GM23338 (cell line): ENCODE data around the gene APC. TPM values are rescaled to one million over a fixed set of nuclear protein-coding genes. Genes with fewer than 3 reads are reported as not detected.
"Not testable (repeated sequence)": the region's sequence is repeated elsewhere in the genome, so short reads cannot be mapped to it uniquely, and the experiment has no call there.

ENCODE experiments used
- ATAC-seq: fragments of 200-7000 bp; cut with Tn5 transposase; 3 replicates; pipeline ENCODE4 v1.9.1; 2020
- DNase-seq: peaks from one replicate; pipeline ENCODE4 v3.0.0-alpha.2; 2015; ENCODE audit warnings: low spot score
- H2AFZ ChIP-seq: fragments of 200-600 bp; sonication (generic); 2 replicates; pipeline ENCODE4 v1.8.0; 2016; ENCODE audit warnings: antibody characterized with exemption, mild to moderate bottlenecking, moderate library complexity
- H3F3A ChIP-seq: fragments of 200-600 bp; sonication (generic); replicated peaks from 2 replicates; pipeline ENCODE4 v1.8.0; 2017; ENCODE audit warnings: antibody characterized with exemption, mixed run types, low read depth
- H3K27ac ChIP-seq: fragments of 200-600 bp; sonication (generic); 2 replicates; pipeline ENCODE4 v1.6.1; 2016; ENCODE audit warnings: low read depth
- H3K27me3 ChIP-seq: fragments of 200-600 bp; sonication (generic); 2 replicates; pipeline ENCODE4 v1.8.0; 2016; ENCODE audit warnings: mild to moderate bottlenecking, mixed run types, moderate library complexity; ENCODE audit not compliant: insufficient read depth
- H3K36me3 ChIP-seq: fragments of 200-600 bp; sonication (generic); 2 replicates; pipeline ENCODE4 v1.8.0; 2016; ENCODE audit warnings: mild to moderate bottlenecking; ENCODE audit not compliant: insufficient read depth
- H3K4me1 ChIP-seq: fragments of 200-600 bp; sonication (generic); 2 replicates; pipeline ENCODE4 v1.8.0; 2016; ENCODE audit warnings: mild to moderate bottlenecking, moderate library complexity; ENCODE audit not compliant: insufficient read depth
- H3K4me2 ChIP-seq: fragments of 200-600 bp; sonication (generic); 2 replicates; pipeline ENCODE4 v1.7.1; 2017; ENCODE audit warnings: mixed run types
- H3K4me3 ChIP-seq: fragments of 200-600 bp; sonication (generic); 2 replicates; pipeline ENCODE4 v1.6.1; 2016; ENCODE audit warnings: mixed run types
- H3K79me2 ChIP-seq: fragments of 200-600 bp; sonication (generic); replicated peaks from 2 replicates; pipeline ENCODE4 v1.8.0; 2017; ENCODE audit warnings: mild to moderate bottlenecking; ENCODE audit not compliant: insufficient read depth
- H3K9me2 ChIP-seq: fragments of 200-600 bp; sonication (generic); 2 replicates; pipeline ENCODE4 v1.8.0; 2017; ENCODE audit not compliant: insufficient read depth
- H4K20me1 ChIP-seq: fragments of 200-600 bp; sonication (generic); replicated peaks from 2 replicates; pipeline ENCODE4 v1.8.0; 2017; ENCODE audit warnings: mild to moderate bottlenecking; ENCODE audit not compliant: insufficient read depth
- H3K27ac Mint-ChIP-seq: 2 replicates; pipeline ENCODE4 v1.8.0; 2020; ENCODE audit warnings: inconsistent platforms, mild to moderate bottlenecking, moderate library complexity, mixed read lengths
- H3K27me3 Mint-ChIP-seq: 3 replicates; pipeline ENCODE4 v1.8.0; 2022; ENCODE audit warnings: low read depth, mild to moderate bottlenecking, moderate library complexity, mixed read lengths, inconsistent platforms; ENCODE audit not compliant: insufficient read depth, poor library complexity
- H3K36me3 Mint-ChIP-seq: 3 replicates; pipeline ENCODE4 v1.8.0; 2021; ENCODE audit warnings: low read depth, mild to moderate bottlenecking, inconsistent platforms, moderate library complexity, mixed read lengths
- H3K4me1 Mint-ChIP-seq: 3 replicates; pipeline ENCODE4 v1.8.0; 2020; ENCODE audit warnings: mild to moderate bottlenecking, inconsistent platforms, mixed read lengths
- H3K4me3 Mint-ChIP-seq: 3 replicates; pipeline ENCODE4 v1.8.0; 2021; ENCODE audit warnings: moderate library complexity, mild to moderate bottlenecking, inconsistent platforms, mixed read lengths
- H3K9me3 Mint-ChIP-seq: 3 replicates; pipeline ENCODE4 v1.8.0; 2020; ENCODE audit warnings: moderate library complexity, mild to moderate bottlenecking, inconsistent platforms, mixed read lengths
- CREB1 ChIP-seq: fragments of 250-450 bp; sonication (Bioruptor Pico); IDR thresholded peaks from 2 replicates; pipeline ENCODE4 v1.5.0; 2020; ENCODE audit warnings: low read depth, mild to moderate bottlenecking, moderate library complexity
- EZH2 ChIP-seq: fragments of 200-600 bp; sonication (generic); IDR thresholded peaks from one replicate; pipeline ENCODE4 v1.8.0; 2017; ENCODE audit warnings: antibody characterized with exemption, mild to moderate bottlenecking, low read depth; ENCODE audit not compliant: unreplicated experiment
- JUNB ChIP-seq: IDR thresholded peaks from one replicate; pipeline ENCODE4 v1.6.1; 2016; ENCODE audit warnings: antibody characterized with exemption; ENCODE audit not compliant: unreplicated experiment
- NANOG ChIP-seq: IDR thresholded peaks from 2 replicates; pipeline ENCODE4 v1.6.1; 2016; ENCODE audit warnings: antibody characterized with exemption, borderline replicate concordance
- POLR2AphosphoS5 ChIP-seq: IDR thresholded peaks from 2 replicates; pipeline ENCODE4 v1.6.1; 2016; ENCODE audit warnings: antibody characterized with exemption, low read depth
- REST ChIP-seq: IDR thresholded peaks from one replicate; pipeline ENCODE4 v1.6.1; 2018; ENCODE audit warnings: antibody characterized with exemption; ENCODE audit not compliant: unreplicated experiment
- STAT1 ChIP-seq: IDR thresholded peaks from one replicate; pipeline ENCODE4 v1.6.1; 2016; ENCODE audit warnings: antibody characterized with exemption; ENCODE audit not compliant: unreplicated experiment
- ZNF114 ChIP-seq: fragments of 250-450 bp; sonication (Bioruptor Pico); IDR thresholded peaks from 2 replicates; pipeline ENCODE4 v1.5.0; 2020; ENCODE audit warnings: mild to moderate bottlenecking, moderate library complexity
- polyA plus RNA-seq: library from polyadenylated mRNA; unstranded; fragments of >200 nt; fragmentation: Nextera tagmentation; extraction: Ambion mirVana; gene quantifications from 2 replicates; pipeline ENCODE4 v1.2.1, GENCODE V29; 2016
- total RNA-seq: library from RNA; depleted of rRNA; stranded (reverse); fragments of >200 nt; shearing (Covaris generic); gene quantifications from 2 replicates; pipeline ENCODE4 v1.2.3, GENCODE V29; 2014
- TF ChIP-seq, protein P1 (sequence below): fragments of 250-450 bp; sonication (Bioruptor Pico); IDR thresholded peaks from 2 replicates; pipeline ENCODE4 v1.5.0; 2020; ENCODE audit warnings: mild to moderate bottlenecking, moderate library complexity
- TF ChIP-seq, protein P2 (sequence below): IDR thresholded peaks from 2 replicates; pipeline ENCODE4 v1.6.1; 2016; ENCODE audit warnings: antibody characterized with exemption

Gene APC
- total and polyA plus RNA-seq, 2 experiments from 2014 or later = 42.4 to 62.9 TPM

DNA sequence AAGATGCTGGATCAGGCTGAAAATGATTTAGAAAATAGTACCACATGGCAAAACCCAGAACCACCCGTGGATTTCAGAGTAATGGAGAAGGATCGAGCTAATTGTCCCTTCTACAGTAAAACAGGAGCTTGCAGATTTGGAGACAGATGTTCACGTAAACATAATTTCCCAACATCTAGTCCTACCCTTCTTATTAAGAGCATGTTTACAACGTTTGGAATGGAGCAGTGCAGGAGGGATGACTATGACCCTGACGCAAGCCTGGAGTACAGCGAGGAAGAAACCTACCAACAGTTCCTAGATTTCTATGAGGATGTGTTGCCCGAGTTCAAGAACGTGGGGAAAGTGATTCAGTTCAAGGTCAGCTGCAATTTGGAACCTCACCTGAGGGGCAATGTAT is 154.4 kb downstream of the APC start:
- DNase-seq, H3K27ac ChIP-seq, H3K27me3 ChIP-seq, H4K20me1 ChIP-seq, H3K27me3 Mint-ChIP-seq, H3K9me3 Mint-ChIP-seq, H3K4me3 Mint-ChIP-seq, ATAC-seq, H3K4me2 ChIP-seq, H3F3A ChIP-seq, H3K9me2 ChIP-seq, H3K36me3 ChIP-seq, H2AFZ ChIP-seq, H3K4me1 Mint-ChIP-seq, H3K27ac Mint-ChIP-seq, H3K79me2 ChIP-seq, H3K4me1 ChIP-seq, H3K4me3 ChIP-seq: not testable (repeated sequence)
- H3K36me3 Mint-ChIP-seq = peaks cover 30% of the 10 kb centered on the region

- no peak overlapping the region for H3K27ac ChIP-seq
- Mint-ChIP-seq H3K36me3 (peaks cover 37% of the 10 kb centered on the region), H3K4me3 (no peak overlapping the region), H3K27me3 (no peaks in the 10 kb centered on the region), H3K9me3 (no peaks in the 10 kb centered on the region), H3K4me1 (no peaks in the 10 kb centered on the region), H3K27ac (peak overlapping the region; percentile 20; the same call in 1 of the 2 replicates)
- TF ChIP-seq NANOG (no peak), ZNF114 (CRISPR knock-in tag) (no peak), EZH2 (no peak), CREB1 (CRISPR knock-in tag) (no peak), POLR2AphosphoS5 (no peak), STAT1 (no peak), JUNB (no peak), REST (no peak)
- TF ChIP-seq, protein P1, sequence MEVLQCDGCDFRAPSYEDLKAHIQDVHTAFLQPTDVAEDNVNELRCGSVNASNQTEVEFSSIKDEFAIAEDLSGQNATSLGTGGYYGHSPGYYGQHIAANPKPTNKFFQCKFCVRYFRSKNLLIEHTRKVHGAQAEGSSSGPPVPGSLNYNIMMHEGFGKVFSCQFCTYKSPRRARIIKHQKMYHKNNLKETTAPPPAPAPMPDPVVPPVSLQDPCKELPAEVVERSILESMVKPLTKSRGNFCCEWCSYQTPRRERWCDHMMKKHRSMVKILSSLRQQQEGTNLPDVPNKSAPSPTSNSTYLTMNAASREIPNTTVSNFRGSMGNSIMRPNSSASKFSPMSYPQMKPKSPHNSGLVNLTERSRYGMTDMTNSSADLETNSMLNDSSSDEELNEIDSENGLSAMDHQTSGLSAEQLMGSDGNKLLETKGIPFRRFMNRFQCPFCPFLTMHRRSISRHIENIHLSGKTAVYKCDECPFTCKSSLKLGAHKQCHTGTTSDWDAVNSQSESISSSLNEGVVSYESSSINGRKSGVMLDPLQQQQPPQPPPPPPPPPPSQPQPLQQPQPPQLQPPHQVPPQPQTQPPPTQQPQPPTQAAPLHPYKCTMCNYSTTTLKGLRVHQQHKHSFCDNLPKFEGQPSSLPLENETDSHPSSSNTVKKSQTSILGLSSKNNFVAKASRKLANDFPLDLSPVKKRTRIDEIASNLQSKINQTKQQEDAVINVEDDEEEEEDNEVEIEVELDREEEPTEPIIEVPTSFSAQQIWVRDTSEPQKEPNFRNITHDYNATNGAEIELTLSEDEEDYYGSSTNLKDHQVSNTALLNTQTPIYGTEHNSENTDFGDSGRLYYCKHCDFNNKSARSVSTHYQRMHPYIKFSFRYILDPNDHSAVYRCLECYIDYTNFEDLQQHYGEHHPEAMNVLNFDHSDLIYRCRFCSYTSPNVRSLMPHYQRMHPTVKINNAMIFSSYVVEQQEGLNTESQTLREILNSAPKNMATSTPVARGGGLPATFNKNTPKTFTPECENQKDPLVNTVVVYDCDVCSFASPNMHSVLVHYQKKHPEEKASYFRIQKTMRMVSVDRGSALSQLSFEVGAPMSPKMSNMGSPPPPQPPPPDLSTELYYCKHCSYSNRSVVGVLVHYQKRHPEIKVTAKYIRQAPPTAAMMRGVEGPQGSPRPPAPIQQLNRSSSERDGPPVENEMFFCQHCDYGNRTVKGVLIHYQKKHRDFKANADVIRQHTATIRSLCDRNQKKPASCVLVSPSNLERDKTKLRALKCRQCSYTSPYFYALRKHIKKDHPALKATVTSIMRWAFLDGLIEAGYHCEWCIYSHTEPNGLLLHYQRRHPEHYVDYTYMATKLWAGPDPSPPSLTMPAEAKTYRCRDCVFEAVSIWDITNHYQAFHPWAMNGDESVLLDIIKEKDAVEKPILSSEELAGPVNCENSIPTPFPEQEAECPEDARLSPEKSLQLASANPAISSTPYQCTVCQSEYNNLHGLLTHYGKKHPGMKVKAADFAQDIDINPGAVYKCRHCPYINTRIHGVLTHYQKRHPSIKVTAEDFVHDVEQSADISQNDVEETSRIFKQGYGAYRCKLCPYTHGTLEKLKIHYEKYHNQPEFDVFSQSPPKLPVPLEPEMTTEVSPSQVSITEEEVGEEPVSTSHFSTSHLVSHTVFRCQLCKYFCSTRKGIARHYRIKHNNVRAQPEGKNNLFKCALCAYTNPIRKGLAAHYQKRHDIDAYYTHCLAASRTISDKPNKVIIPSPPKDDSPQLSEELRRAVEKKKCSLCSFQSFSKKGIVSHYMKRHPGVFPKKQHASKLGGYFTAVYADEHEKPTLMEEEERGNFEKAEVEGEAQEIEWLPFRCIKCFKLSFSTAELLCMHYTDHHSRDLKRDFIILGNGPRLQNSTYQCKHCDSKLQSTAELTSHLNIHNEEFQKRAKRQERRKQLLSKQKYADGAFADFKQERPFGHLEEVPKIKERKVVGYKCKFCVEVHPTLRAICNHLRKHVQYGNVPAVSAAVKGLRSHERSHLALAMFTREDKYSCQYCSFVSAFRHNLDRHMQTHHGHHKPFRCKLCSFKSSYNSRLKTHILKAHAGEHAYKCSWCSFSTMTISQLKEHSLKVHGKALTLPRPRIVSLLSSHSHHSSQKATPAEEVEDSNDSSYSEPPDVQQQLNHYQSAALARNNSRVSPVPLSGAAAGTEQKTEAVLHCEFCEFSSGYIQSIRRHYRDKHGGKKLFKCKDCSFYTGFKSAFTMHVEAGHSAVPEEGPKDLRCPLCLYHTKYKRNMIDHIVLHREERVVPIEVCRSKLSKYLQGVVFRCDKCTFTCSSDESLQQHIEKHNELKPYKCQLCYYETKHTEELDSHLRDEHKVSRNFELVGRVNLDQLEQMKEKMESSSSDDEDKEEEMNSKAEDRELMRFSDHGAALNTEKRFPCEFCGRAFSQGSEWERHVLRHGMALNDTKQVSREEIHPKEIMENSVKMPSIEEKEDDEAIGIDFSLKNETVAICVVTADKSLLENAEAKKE (CRISPR knock-in tag) = no peak
- TF ChIP-seq, protein P2, sequence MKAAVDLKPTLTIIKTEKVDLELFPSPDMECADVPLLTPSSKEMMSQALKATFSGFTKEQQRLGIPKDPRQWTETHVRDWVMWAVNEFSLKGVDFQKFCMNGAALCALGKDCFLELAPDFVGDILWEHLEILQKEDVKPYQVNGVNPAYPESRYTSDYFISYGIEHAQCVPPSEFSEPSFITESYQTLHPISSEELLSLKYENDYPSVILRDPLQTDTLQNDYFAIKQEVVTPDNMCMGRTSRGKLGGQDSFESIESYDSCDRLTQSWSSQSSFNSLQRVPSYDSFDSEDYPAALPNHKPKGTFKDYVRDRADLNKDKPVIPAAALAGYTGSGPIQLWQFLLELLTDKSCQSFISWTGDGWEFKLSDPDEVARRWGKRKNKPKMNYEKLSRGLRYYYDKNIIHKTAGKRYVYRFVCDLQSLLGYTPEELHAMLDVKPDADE = no peak
- H3K79me2 ChIP-seq = no peaks in the 10 kb centered on the region
- DNase-seq = no peak
- H3F3A ChIP-seq = no peaks in the 10 kb centered on the region
- 0 out of 2 replicates have a peak, but pooled peaks cover 4% of the 10 kb centered on the region for H3K36me3 ChIP-seq
- H2AFZ ChIP-seq = no peak overlapping the region
- ATAC-seq = no peak
- 0 out of 2 replicates have a peak, but pooled peaks cover 6% of the 10 kb centered on the region for H4K20me1 ChIP-seq
- H3K27me3 ChIP-seq = no peaks in the 10 kb centered on the region
- no peaks in the 10 kb centered on the region for H3K4me1 ChIP-seq
- no peaks in the 10 kb centered on the region for H3K9me2 ChIP-seq
- no peak overlapping the region for H3K4me2 ChIP-seq
- no peak overlapping the region for H3K4me3 ChIP-seq
Measured at GRCh38 chr5:112892776-112893175, 155.1 kb downstream of the APC start.
